ENCODE measurements around the gene PROSER3. TPM values are rescaled to one million over a fixed set of nuclear protein-coding genes. Genes with fewer than 3 reads are reported as not detected.
A peak's percentile ranks its signal among the peaks of the same experiment; 100 is the strongest.

Gene PROSER3
- total and polyA plus RNA-seq, 9 of the 15 experiments (the other 6 are each of a cell fraction or from before 2014, with no cell fraction given) = 1.0 to 39.5 (median 5.1) TPM

DNA sequence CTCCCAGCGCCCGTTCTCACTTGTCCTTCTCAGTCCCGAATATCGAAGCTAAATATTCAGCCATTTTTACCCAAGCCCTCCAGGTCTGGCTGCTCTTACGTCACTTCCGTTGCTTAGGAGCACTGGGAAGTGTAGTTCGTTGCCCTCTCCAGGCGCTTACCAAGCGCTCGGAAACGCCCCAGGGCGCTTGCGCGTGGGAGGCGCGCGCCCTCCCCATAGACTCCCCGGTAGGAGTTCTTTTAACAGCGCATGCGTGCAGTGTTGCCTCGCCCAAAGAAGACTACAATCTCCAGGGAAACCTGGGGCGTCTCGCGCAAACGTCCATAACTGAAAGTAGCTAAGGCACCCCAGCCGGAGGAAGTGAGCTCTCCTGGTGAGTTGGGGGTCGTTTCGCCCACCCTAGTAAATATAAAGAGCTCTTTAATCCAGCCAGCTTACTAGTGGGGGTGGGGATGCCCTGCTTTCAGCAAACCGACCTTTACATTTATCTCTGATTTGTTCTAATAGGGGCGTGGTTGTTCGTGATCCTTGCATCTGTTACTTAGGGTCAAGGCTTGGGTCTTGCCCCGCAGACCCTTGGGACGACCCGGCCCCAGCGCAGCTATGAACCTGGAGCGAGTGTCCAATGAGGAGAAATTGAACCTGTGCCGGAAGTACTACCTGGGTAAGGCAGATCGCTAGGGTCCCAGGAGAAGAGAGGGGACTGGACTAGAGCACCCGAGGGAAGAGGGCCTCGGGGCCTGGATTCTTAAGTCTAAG is 12.5 kb upstream of the PROSER3 start, which contains the start of the genes PSENEN and U2AF1L4 (continued):
- TF ChIP-seq, protein P1, sequence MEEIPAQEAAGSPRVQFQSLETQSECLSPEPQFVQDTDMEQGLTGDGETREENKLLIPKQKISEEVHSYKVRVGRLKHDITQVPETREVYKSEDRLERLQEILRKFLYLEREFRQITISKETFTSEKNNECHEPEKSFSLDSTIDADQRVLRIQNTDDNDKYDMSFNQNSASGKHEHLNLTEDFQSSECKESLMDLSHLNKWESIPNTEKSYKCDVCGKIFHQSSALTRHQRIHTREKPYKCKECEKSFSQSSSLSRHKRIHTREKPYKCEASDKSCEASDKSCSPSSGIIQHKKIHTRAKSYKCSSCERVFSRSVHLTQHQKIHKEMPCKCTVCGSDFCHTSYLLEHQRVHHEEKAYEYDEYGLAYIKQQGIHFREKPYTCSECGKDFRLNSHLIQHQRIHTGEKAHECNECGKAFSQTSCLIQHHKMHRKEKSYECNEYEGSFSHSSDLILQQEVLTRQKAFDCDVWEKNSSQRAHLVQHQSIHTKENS (CRISPR knock-in tag; IDR thresholded peaks at IDR 0.05) = no peak
- no peak for TF ChIP-seq MYNN (IDR thresholded peaks at IDR 0.05)
- TF ChIP-seq MYNN (CRISPR knock-in tag; IDR thresholded peaks at IDR 0.05) = no peak
- no peak for TF ChIP-seq ZNF780A (CRISPR knock-in tag; IDR thresholded peaks at IDR 0.05)
- TF ChIP-seq, protein P2, sequence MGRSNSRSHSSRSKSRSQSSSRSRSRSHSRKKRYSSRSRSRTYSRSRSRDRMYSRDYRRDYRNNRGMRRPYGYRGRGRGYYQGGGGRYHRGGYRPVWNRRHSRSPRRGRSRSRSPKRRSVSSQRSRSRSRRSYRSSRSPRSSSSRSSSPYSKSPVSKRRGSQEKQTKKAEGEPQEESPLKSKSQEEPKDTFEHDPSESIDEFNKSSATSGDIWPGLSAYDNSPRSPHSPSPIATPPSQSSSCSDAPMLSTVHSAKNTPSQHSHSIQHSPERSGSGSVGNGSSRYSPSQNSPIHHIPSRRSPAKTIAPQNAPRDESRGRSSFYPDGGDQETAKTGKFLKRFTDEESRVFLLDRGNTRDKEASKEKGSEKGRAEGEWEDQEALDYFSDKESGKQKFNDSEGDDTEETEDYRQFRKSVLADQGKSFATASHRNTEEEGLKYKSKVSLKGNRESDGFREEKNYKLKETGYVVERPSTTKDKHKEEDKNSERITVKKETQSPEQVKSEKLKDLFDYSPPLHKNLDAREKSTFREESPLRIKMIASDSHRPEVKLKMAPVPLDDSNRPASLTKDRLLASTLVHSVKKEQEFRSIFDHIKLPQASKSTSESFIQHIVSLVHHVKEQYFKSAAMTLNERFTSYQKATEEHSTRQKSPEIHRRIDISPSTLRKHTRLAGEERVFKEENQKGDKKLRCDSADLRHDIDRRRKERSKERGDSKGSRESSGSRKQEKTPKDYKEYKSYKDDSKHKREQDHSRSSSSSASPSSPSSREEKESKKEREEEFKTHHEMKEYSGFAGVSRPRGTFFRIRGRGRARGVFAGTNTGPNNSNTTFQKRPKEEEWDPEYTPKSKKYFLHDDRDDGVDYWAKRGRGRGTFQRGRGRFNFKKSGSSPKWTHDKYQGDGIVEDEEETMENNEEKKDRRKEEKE (IDR thresholded peaks at IDR 0.05; ENCODE audit: borderline replicate concordance in 1 of 2, control insufficient read depth in 1 of 2, low read depth in 2 of 2, low read length in 1 of 2) = no peak
- TF ChIP-seq, protein P3, sequence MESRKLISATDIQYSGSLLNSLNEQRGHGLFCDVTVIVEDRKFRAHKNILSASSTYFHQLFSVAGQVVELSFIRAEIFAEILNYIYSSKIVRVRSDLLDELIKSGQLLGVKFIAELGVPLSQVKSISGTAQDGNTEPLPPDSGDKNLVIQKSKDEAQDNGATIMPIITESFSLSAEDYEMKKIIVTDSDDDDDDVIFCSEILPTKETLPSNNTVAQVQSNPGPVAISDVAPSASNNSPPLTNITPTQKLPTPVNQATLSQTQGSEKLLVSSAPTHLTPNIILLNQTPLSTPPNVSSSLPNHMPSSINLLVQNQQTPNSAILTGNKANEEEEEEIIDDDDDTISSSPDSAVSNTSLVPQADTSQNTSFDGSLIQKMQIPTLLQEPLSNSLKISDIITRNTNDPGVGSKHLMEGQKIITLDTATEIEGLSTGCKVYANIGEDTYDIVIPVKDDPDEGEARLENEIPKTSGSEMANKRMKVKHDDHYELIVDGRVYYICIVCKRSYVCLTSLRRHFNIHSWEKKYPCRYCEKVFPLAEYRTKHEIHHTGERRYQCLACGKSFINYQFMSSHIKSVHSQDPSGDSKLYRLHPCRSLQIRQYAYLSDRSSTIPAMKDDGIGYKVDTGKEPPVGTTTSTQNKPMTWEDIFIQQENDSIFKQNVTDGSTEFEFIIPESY (CRISPR knock-in tag; IDR thresholded peaks at IDR 0.05) = no peak
- TF ChIP-seq BDP1 (IDR thresholded peaks at IDR 0.05; ENCODE audit: insufficient read depth, insufficient read length) = no peak
- TF ChIP-seq, protein P4, sequence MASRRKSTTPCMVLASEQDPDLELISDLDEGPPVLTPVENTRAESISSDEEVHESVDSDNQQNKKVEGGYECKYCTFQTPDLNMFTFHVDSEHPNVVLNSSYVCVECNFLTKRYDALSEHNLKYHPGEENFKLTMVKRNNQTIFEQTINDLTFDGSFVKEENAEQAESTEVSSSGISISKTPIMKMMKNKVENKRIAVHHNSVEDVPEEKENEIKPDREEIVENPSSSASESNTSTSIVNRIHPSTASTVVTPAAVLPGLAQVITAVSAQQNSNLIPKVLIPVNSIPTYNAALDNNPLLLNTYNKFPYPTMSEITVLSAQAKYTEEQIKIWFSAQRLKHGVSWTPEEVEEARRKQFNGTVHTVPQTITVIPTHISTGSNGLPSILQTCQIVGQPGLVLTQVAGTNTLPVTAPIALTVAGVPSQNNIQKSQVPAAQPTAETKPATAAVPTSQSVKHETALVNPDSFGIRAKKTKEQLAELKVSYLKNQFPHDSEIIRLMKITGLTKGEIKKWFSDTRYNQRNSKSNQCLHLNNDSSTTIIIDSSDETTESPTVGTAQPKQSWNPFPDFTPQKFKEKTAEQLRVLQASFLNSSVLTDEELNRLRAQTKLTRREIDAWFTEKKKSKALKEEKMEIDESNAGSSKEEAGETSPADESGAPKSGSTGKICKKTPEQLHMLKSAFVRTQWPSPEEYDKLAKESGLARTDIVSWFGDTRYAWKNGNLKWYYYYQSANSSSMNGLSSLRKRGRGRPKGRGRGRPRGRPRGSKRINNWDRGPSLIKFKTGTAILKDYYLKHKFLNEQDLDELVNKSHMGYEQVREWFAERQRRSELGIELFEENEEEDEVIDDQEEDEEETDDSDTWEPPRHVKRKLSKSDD (conservative IDR thresholded peaks at IDR 0.05; ENCODE audit: low read length) = no peak
- no peak for TF ChIP-seq KDM2B (CRISPR knock-in tag; IDR thresholded peaks at IDR 0.05)
- TF ChIP-seq ZNF57 (CRISPR knock-in tag; IDR thresholded peaks at IDR 0.05) = no peak
- TF ChIP-seq CEBPG (CRISPR knock-in tag; IDR thresholded peaks at IDR 0.05) = peak; percentile 52; the same call in 1 of the 2 replicates
- TF ChIP-seq CEBPG (tag; conservative IDR thresholded peaks at IDR 0.05 in 1 of 2, IDR thresholded peaks at IDR 0.05 in 1 of 2) = peak; percentile 51 to 87
- TF ChIP-seq, protein P5, sequence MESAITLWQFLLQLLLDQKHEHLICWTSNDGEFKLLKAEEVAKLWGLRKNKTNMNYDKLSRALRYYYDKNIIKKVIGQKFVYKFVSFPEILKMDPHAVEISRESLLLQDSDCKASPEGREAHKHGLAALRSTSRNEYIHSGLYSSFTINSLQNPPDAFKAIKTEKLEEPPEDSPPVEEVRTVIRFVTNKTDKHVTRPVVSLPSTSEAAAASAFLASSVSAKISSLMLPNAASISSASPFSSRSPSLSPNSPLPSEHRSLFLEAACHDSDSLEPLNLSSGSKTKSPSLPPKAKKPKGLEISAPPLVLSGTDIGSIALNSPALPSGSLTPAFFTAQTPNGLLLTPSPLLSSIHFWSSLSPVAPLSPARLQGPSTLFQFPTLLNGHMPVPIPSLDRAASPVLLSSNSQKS (CRISPR knock-in tag; IDR thresholded peaks at IDR 0.05) = no peak
- TF ChIP-seq THRAP3 (IDR thresholded peaks at IDR 0.05; ENCODE audit: borderline replicate concordance) = no peak
- no peak for TF ChIP-seq MAFG (tag; conservative IDR thresholded peaks at IDR 0.05)

Measured in K562 (cell line).